A549 (cell line): ENCODE measurements around the gene C9orf78. TPM values are rescaled to one million over a fixed set of nuclear protein-coding genes. Genes with fewer than 3 reads are reported as not detected.

Experiments
- ATAC-seq, 2 experiments: fragments of 200-7000 bp in 1 of 2; fragments of >200 bp in 1 of 2; cut with Nextera tagmentation in 1 of 2; cut with Tn5 transposase in 1 of 2; 3 replicates each; pipeline versions ENCODE4 v1.8.0 to v1.9.1; 2018 to 2020; ENCODE audit warnings: mild to moderate bottlenecking in 1 of 2, moderate library complexity in 1 of 2
- CTCF ChIA-PET: fragments of 300-600 bp; sonication (Branson Sonifier 250); formaldehyde crosslinking; extraction: SDS; loops from one replicate; lab custom pipeline; 2021; ENCODE audit warnings: antibody characterized with exemption, inconsistent platforms; lab: Yijun Ruan, JAX
- POLR2A ChIA-PET: fragments of 350-600 bp; formaldehyde crosslinking; extraction: SDS; loops from one replicate; lab custom pipeline; 2021; ENCODE audit warnings: antibody characterized with exemption, inconsistent platforms; lab: Yijun Ruan, JAX
- DNase-seq, 2 experiments: peaks; one replicate each; pipeline versions ENCODE4 v3.0.0 to v3.0.0-alpha.2; 2011 to 2016; ENCODE audit warnings: low read depth in 1 of 2, low spot score in 1 of 2
- FAIRE-seq: peaks from 2 replicates; lab custom pipeline; 2011; peaks lifted over from hg19 to GRCh38; lab: Jason Lieb, UNC
- H3K27ac ChIP-seq, 2 experiments: fragments of >200 bp; sonication (Bioruptor Twin); formaldehyde crosslinking; 3 replicates each; pipeline ENCODE4 v1.5.1; 2016 to 2017
- H3K4me1 ChIP-seq: fragments of >200 bp; sonication (Bioruptor Twin); formaldehyde crosslinking; 3 replicates; pipeline ENCODE4 v1.6.1; 2016
- H3K4me2 ChIP-seq: fragments of >200 bp; sonication (Bioruptor Twin); formaldehyde crosslinking; 3 replicates; pipeline ENCODE4 v1.6.1; 2016
- H3K4me3 ChIP-seq: fragments of >200 bp; sonication (Bioruptor Twin); formaldehyde crosslinking; 3 replicates; pipeline ENCODE4 v1.5.1; 2016
- H3K9me3 ChIP-seq: fragments of >200 bp; sonication (Bioruptor Twin); formaldehyde crosslinking; 3 replicates; pipeline ENCODE4 v1.6.1; 2016
- ATOH8 ChIP-seq: fragments of 250-450 bp; sonication (Bioruptor Pico); IDR thresholded peaks from 2 replicates; pipeline ENCODE4 v1.5.0; 2020; ENCODE audit warnings: low read depth, mild to moderate bottlenecking, moderate library complexity
- BCL3 ChIP-seq: fragments of >200 bp; sonication (Bioruptor Twin); formaldehyde crosslinking; IDR thresholded peaks from 3 replicates; pipeline ENCODE4 v1.6.1; 2016
- CBX8 ChIP-seq: fragments of 200-600 bp; sonication (generic); IDR thresholded peaks from 2 replicates; pipeline ENCODE4 v1.6.1; 2016
- CHD4 ChIP-seq: fragments of 200-600 bp; sonication (generic); IDR thresholded peaks from 2 replicates; pipeline ENCODE4 v1.6.1; 2016; ENCODE audit warnings: antibody characterized with exemption, mild to moderate bottlenecking, borderline replicate concordance
- EHMT2 ChIP-seq: fragments of 200-600 bp; sonication (generic); IDR thresholded peaks from 2 replicates; pipeline ENCODE4 v1.6.1; 2016; ENCODE audit warnings: antibody characterized with exemption, low read depth, mild to moderate bottlenecking, moderate library complexity
- ELK1 ChIP-seq: fragments of 150-350 bp; IDR thresholded peaks from 2 replicates; pipeline ENCODE4 v1.6.1; 2014; ENCODE audit warnings: low read depth, mild to moderate bottlenecking, low read length
- EP300 ChIP-seq, 2 experiments: fragments of >200 bp; sonication (Bioruptor Twin); formaldehyde crosslinking; IDR thresholded peaks; 2 replicates in 1 of 2; 3 replicates in 1 of 2; pipeline ENCODE4 v1.6.1; 2016 to 2017
- FOSB ChIP-seq: fragments of 250-450 bp; sonication (Bioruptor Pico); IDR thresholded peaks from 2 replicates; pipeline ENCODE4 v1.5.0; 2020; ENCODE audit warnings: mild to moderate bottlenecking, moderate library complexity
- FOSL2 ChIP-seq, 2 experiments: fragments of 450-650 bp in 1 of 2; fragments of >200 bp in 1 of 2; sonication (Bioruptor Twin) in 1 of 2; formaldehyde crosslinking; IDR thresholded peaks; 2 replicates each; pipeline versions ENCODE4 v1.5.0 to v1.6.1; 2016 to 2020; ENCODE audit warnings: mild to moderate bottlenecking in 1 of 2, moderate library complexity in 1 of 2
- FOXS1 ChIP-seq: fragments of 250-450 bp; sonication (Bioruptor Pico); IDR thresholded peaks from 2 replicates; pipeline ENCODE4 v1.5.0; 2020; ENCODE audit warnings: mild to moderate bottlenecking, moderate library complexity
- GATA3 ChIP-seq: IDR thresholded peaks from 2 replicates; pipeline ENCODE4 v1.6.1; 2012; ENCODE audit warnings: borderline replicate concordance
- HEYL ChIP-seq: fragments of 250-450 bp; sonication (Bioruptor Pico); IDR thresholded peaks from 2 replicates; pipeline ENCODE4 v1.8.0; 2021; ENCODE audit warnings: mild to moderate bottlenecking, moderate library complexity
- HMGXB4 ChIP-seq: fragments of 250-450 bp; sonication (Bioruptor Pico); IDR thresholded peaks from 2 replicates; pipeline ENCODE4 v1.5.0; 2021; ENCODE audit warnings: mild to moderate bottlenecking, moderate library complexity, borderline replicate concordance
- JUN ChIP-seq, 2 experiments: fragments of >200 bp; sonication (Bioruptor Twin); formaldehyde crosslinking; IDR thresholded peaks; 2 replicates in 1 of 2; 3 replicates in 1 of 2; pipeline ENCODE4 v1.6.1; 2016 to 2017
- KDM5A ChIP-seq: fragments of 200-600 bp; sonication (generic); IDR thresholded peaks from 2 replicates; pipeline ENCODE4 v1.6.1; 2016; ENCODE audit warnings: antibody characterized with exemption, mild to moderate bottlenecking
- MAX ChIP-seq: IDR thresholded peaks from 2 replicates; pipeline ENCODE4 v1.6.1; 2012
- NFE2L2 ChIP-seq: fragments of 150-350 bp; conservative IDR thresholded peaks from 2 replicates; pipeline ENCODE4 v1.6.1; 2014; ENCODE audit warnings: low read length
- NPAS2 ChIP-seq: fragments of 250-450 bp; sonication (Bioruptor Pico); IDR thresholded peaks from 2 replicates; pipeline ENCODE4 v1.8.0; 2022; ENCODE audit warnings: mild to moderate bottlenecking, moderate library complexity, borderline replicate concordance
- NR3C1 ChIP-seq: fragments of >200 bp; sonication (Bioruptor Twin); formaldehyde crosslinking; IDR thresholded peaks from 3 replicates; pipeline ENCODE4 v1.6.1; 2017
- PHF8 ChIP-seq: fragments of 200-600 bp; sonication (generic); IDR thresholded peaks from 2 replicates; pipeline ENCODE4 v1.6.1; 2016; ENCODE audit warnings: low read depth, mild to moderate bottlenecking, antibody characterized with exemption, moderate library complexity, borderline replicate concordance
- RARB ChIP-seq: fragments of 250-450 bp; sonication (Bioruptor Pico); IDR thresholded peaks from 2 replicates; pipeline ENCODE4 v1.8.0; 2021; ENCODE audit warnings: mild to moderate bottlenecking, moderate library complexity
- RCOR1 ChIP-seq: fragments of 150-350 bp; IDR thresholded peaks from 2 replicates; pipeline ENCODE4 v1.6.1; 2014; ENCODE audit warnings: antibody characterized with exemption, low read length, low read depth
- RFX5 ChIP-seq: fragments of 450-650 bp; IDR thresholded peaks from 2 replicates; pipeline ENCODE4 v1.7.1; 2014; ENCODE audit warnings: antibody characterized with exemption, mild to moderate bottlenecking, moderate library complexity
- SMC3 ChIP-seq: fragments of >200 bp; sonication (Bioruptor Twin); formaldehyde crosslinking; IDR thresholded peaks from 3 replicates; pipeline ENCODE4 v1.6.1; 2018; ENCODE audit warnings: inconsistent platforms
- WGBS: methylation state at CpG from one replicate; pipeline ENCODE4 v1.1.6; 2017; ENCODE audit errors: missing lambda C conversion rate; 5-methylcytosine and 5-hydroxymethylcytosine counted together
- polyA plus RNA-seq, 4 experiments: library from polyadenylated mRNA; depleted of rRNA in 3 of 4; stranded (reverse); fragments of >200 nt; fragmentation: RNase III in 1 of 4; extraction: RNeasy Plus Mini Kit Qiagen cat#74134 plus additional on column Dnase treatment in 1 of 4; gene quantifications; 2 replicates in 3 of 4; 3 replicates in 1 of 4; pipeline ENCODE4 v1.2.3, GENCODE V29; 2011 to 2017

The C9orf78 gene
- polyA plus RNA-seq, 2 of the 4 experiments (the other 2 are of a cell fraction) = 91.4 to 131 TPM

GRCh38 chr9:129839324-129840023 lies 4.4 kb upstream of the C9orf78 start:
- Histone ChIP-seq H3K4me3 (no peak overlapping the region), H3K27ac (no peak overlapping the region), H3K4me1 (0 out of 3 replicates have a peak, but pooled peaks cover 4% of the 10 kb centered on the region), H3K4me2 (no peak overlapping the region), H3K9me3 (no peaks in the 10 kb centered on the region)
- TF ChIP-seq MAX (no peak), NFE2L2 (no peak), HEYL (CRISPR knock-in tag) (no peak), NPAS2 (CRISPR knock-in tag) (no peak), RCOR1 (no peak), RARB (CRISPR knock-in tag) (no peak)
- FAIRE-seq (no peak), ATAC-seq (no peak), DNase-seq (no peak)
- 65% methylated on average over 9 of the region's 10 CpGs for WGBS
- ChIA-PET CTCF (interaction anchor here (1.2 kb wide), 1 partner anchor 10 kb away, joined by 3 read pairs; no protein-coding TSS in a partner anchor), POLR2A (interaction anchor here (0.6 kb wide), 1 partner anchor 35 kb away, joined by 3 read pairs; no protein-coding TSS in a partner anchor)

GRCh38 chr9:129838707-129839259 lies 3.7 kb upstream of the C9orf78 start:
- no peak for DNase-seq
- ChIA-PET CTCF (interaction anchor here (0.9 to 1.4 kb wide), 3 partner anchors 11 to 196 kb away, joined by 3 to 4 read pairs (median 3); no protein-coding TSS in a partner anchor), POLR2A (interaction anchor here (0.6 kb wide), 1 partner anchor 34 kb away, joined by 3 read pairs; no protein-coding TSS in a partner anchor)
- Histone ChIP-seq H3K4me3 (no peak overlapping the region), H3K27ac (no peak overlapping the region), H3K9me3 (no peaks in the 10 kb centered on the region), H3K4me1 (peaks cover 8% of the 10 kb centered on the region; the same call in 2 of the 3 replicates), H3K4me2 (no peak overlapping the region)
- ATAC-seq = no peak
- FAIRE-seq = no peak
- 61% methylated on average over 12 of the region's 12 CpGs for WGBS
- TF ChIP-seq FOXS1 (CRISPR knock-in tag) = no peak
- no peak for TF ChIP-seq CHD4
- no peak for TF ChIP-seq NR3C1

GRCh38 chr9:129836311-129837007 lies 1.4 kb upstream of the C9orf78 start:
- no peak for FAIRE-seq
- 79% methylated on average over 16 of the region's 16 CpGs for WGBS
- no peak for ATAC-seq
- Histone ChIP-seq H3K4me2 (peak overlapping the region; percentile 93), H3K4me1 (peaks cover 15% of the 10 kb centered on the region; the same call in 2 of the 3 replicates), H3K27ac (no peak overlapping the region; a peak in 1 of 6 replicates), H3K4me3 (peak overlapping the region; percentile 96; the same call in 2 of the 3 replicates), H3K9me3 (no peaks in the 10 kb centered on the region)
- no peak for TF ChIP-seq JUN (IDR thresholded peaks at IDR 0.05)
- no peak for TF ChIP-seq CBX8
- TF ChIP-seq FOXS1 (CRISPR knock-in tag) = no peak
- TF ChIP-seq NR3C1 = no peak
- no peak for TF ChIP-seq ELK1
- no peak for TF ChIP-seq ATOH8
- no peak for TF ChIP-seq RFX5
- TF ChIP-seq SMC3 = no peak
- TF ChIP-seq BCL3 = no peak
- TF ChIP-seq FOSL2 (IDR thresholded peaks at IDR 0.05) = no peak
- TF ChIP-seq FOSL2 (CRISPR knock-in tag; IDR thresholded peaks at IDR 0.05) = no peak
- no peak for TF ChIP-seq HMGXB4 (CRISPR knock-in tag)
- TF ChIP-seq EHMT2 = no peak
- TF ChIP-seq PHF8 = no peak
- TF ChIP-seq KDM5A = no peak
- no peak for TF ChIP-seq GATA3
- no peak for TF ChIP-seq EP300 (IDR thresholded peaks at IDR 0.05)
- no peak for TF ChIP-seq FOSB (CRISPR knock-in tag)
- TF ChIP-seq CHD4 = no peak
- POLR2A ChIA-PET = no interaction called here
- CTCF ChIA-PET = interaction anchor here (1.3 kb wide), 1 partner anchor 271 kb away, joined by 3 read pairs; no protein-coding TSS in a partner anchor
- peak in 1 of 2 experiments; percentile 14 for DNase-seq
